Erythroblast (primary cell): Measurements from ENCODE around the gene CGB7.

Experiments
- GATA1 ChIP-seq: IDR thresholded peaks from 2 replicates; pipeline ENCODE4 v1.6.1; 2011; ENCODE audit warnings: low read depth, mild to moderate bottlenecking, control low read depth, low read length, moderate library complexity
- POLR2A ChIP-seq: IDR thresholded peaks from 2 replicates; pipeline ENCODE4 v1.6.1; 2011; ENCODE audit warnings: mild to moderate bottlenecking, low read length

DNA sequence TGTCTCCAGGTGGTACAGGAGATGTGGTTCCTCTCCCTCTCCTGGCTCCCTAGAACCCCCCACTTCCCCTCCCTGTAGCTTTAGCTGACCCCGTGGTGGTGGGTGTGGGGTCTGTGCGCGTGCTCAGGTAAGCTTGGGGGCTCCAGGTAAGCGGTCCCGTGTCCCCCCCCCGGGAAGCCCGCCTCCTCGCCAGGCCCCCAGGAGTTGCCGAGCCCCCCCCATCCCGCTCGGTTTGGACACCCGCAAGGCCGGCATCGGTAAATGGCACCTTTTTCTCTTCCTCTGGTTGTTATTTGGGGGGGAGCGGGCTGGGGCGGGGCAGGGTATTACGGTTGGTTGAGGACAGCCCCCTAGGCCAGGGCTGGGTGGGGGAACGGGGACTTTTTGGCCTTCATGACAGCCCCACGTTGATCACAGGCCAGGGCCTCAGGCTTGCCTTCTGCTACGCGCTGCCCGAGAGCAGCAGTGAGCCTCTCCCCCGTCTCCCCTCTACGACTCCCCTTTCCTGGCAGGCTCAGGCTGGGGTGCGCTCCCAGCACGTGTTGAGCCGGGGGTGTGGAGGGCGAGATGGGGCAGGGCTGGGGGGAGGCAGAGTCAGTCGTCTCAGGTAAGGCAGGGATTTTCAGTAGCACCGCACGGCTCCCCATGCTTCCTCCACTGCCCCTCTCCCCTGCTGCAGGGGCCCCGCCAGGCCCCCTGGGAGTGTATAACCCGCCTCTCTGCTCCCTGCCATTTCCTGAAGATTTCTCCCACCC, 46.0 kb upstream of the CGB7 start:
- TF ChIP-seq POLR2A (no peak), GATA1 (no peak)
